GM23248 (cell line): ENCODE results near the gene UBASH3A.

Experiments
- EZH2 ChIP-seq: fragments of 200-600 bp; sonication (generic); IDR thresholded peaks from 2 replicates; pipeline ENCODE4 v1.6.1; 2018; ENCODE audit warnings: antibody characterized with exemption, mild to moderate bottlenecking; ENCODE audit not compliant: insufficient read depth, poor library complexity, severe bottlenecking
- EZH2phosphoT487 ChIP-seq: fragments of 200-600 bp; sonication (generic); IDR thresholded peaks from 2 replicates; pipeline ENCODE4 v1.6.1; 2018; ENCODE audit warnings: antibody characterized with exemption, moderate library complexity, mild to moderate bottlenecking, low read depth; ENCODE audit not compliant: insufficient read depth

GRCh38 chr21:42417533-42417932 lies 13.8 kb downstream of the UBASH3A start:
- no peak for TF ChIP-seq EZH2
- no peak for TF ChIP-seq EZH2phosphoT487
